K562 (cell line): Measurements from ENCODE around the gene LILRB3. TPM values are rescaled to one million over a fixed set of nuclear protein-coding genes. Genes with fewer than 3 reads are reported as not detected.

Experiments used
- HNRNPLL ChIP-seq: fragments of 200-400 bp; formaldehyde crosslinking; IDR thresholded peaks from 2 replicates; pipeline ENCODE4 v1.6.1; 2017; ENCODE audit warnings: low read length, low read depth, mild to moderate bottlenecking; ENCODE audit not compliant: poor library complexity, severe bottlenecking
- L3MBTL2 ChIP-seq: fragments of 450-650 bp; IDR thresholded peaks from 2 replicates; pipeline ENCODE4 v1.6.1; 2016; ENCODE audit warnings: mild to moderate bottlenecking, moderate library complexity
- MTA3 ChIP-seq: fragments of 450-650 bp; formaldehyde crosslinking; IDR thresholded peaks from 2 replicates; pipeline ENCODE4 v1.6.1; 2017; ENCODE audit warnings: mild to moderate bottlenecking, borderline replicate concordance
- NR2C2 ChIP-seq, 2 experiments: fragments of 200-800 bp in 1 of 2; sonication (Bioruptor generic) in 1 of 2; sonication (generic) in 1 of 2; formaldehyde crosslinking in 1 of 2; IDR thresholded peaks; 2 replicates each; pipeline versions ENCODE4 v1.6.1 to v1.8.0; 2016 to 2022; ENCODE audit warnings: mild to moderate bottlenecking in 1 of 2, missing compliant biosample characterization in 1 of 2, missing genetic modification characterization in 1 of 2, missing genetic modification reagents in 1 of 2
- PHTF2 ChIP-seq: fragments of 250-450 bp; sonication (Bioruptor Pico); IDR thresholded peaks from 2 replicates; pipeline ENCODE4 v1.5.0; 2021; ENCODE audit warnings: mild to moderate bottlenecking
- RNF2 ChIP-seq: sonication (generic); IDR thresholded peaks from 2 replicates; pipeline ENCODE4 v1.6.1; 2016
- ZNF444 ChIP-seq: fragments of 250-450 bp; sonication (Bioruptor Pico); IDR thresholded peaks from 2 replicates; pipeline ENCODE4 v1.4.0; 2020; ENCODE audit warnings: mild to moderate bottlenecking, moderate library complexity
- polyA plus RNA-seq, 8 experiments: library from polyadenylated mRNA; depleted of rRNA in 4 of 8; stranded (reverse) in 5 of 8; unstranded in 3 of 8; fragments of >200 nt; fragmentation: Nextera tagmentation in 2 of 8; fragmentation: Illumina TruSeq in 1 of 8; extraction: Ambion mirVana in 2 of 8; extraction: Trizol in 1 of 8; gene quantifications; 2 replicates each; pipeline versions ENCODE4 v1.2.1 to v1.2.3, GENCODE V29; 2011 to 2014; ENCODE audit warnings: inconsistent platforms in 1 of 8, missing spikeins in 1 of 8
- total RNA-seq, 7 experiments: library from RNA; depleted of rRNA in 6 of 7; stranded (reverse); fragments of >200 nt in 6 of 7; fragmentation: Illumina TruSeq in 2 of 7; extraction: Trizol in 2 of 7; gene quantifications; 2 replicates each; pipeline versions ENCODE4 v1.2.1 to v1.2.3, GENCODE V29; 2011 to 2021; ENCODE audit warnings: low replicate concordance in 1 of 7
- TF ChIP-seq, protein P1 (sequence below): IDR thresholded peaks from 2 replicates; pipeline ENCODE4 v1.6.1; 2014; ENCODE audit warnings: antibody characterized with exemption
- TF ChIP-seq, protein P2 (sequence below): fragments of 450-650 bp; conservative IDR thresholded peaks from 2 replicates; pipeline ENCODE4 v1.6.1; 2016; ENCODE audit warnings: missing genetic modification characterization, low read depth, mild to moderate bottlenecking, missing compliant biosample characterization, moderate library complexity
- TF ChIP-seq, protein P3 (sequence below): fragments of 450-650 bp; IDR thresholded peaks from 2 replicates; pipeline ENCODE4 v1.6.1; 2014; ENCODE audit warnings: low read depth, mild to moderate bottlenecking, moderate library complexity, borderline replicate concordance
- TF ChIP-seq, protein P4 (sequence below): fragments of 450-650 bp; formaldehyde crosslinking; IDR thresholded peaks from 2 replicates; pipeline ENCODE4 v1.4.0; 2022; ENCODE audit warnings: missing genetic modification characterization
- TF ChIP-seq, protein P5 (sequence below): sonication (generic); IDR thresholded peaks from 2 replicates; pipeline ENCODE4 v1.6.1; 2016
- TF ChIP-seq, protein P6 (sequence below): fragments of 250-450 bp; sonication (Bioruptor Pico); IDR thresholded peaks from 2 replicates; pipeline ENCODE4 v1.8.0; 2021; ENCODE audit warnings: moderate library complexity, mild to moderate bottlenecking, inconsistent platforms
- TF ChIP-seq, protein P7 (sequence below): fragments of 250-450 bp; sonication (Bioruptor Pico); IDR thresholded peaks from 2 replicates; pipeline ENCODE4 v1.4.0; 2020; ENCODE audit warnings: mild to moderate bottlenecking, moderate library complexity

LILRB3 gene
- total and polyA plus RNA-seq, 9 of the 15 experiments (the other 6 are each of a cell fraction or from before 2014, with no cell fraction given): 0.01 to 0.09 TPM; not detected in 7

DNA sequence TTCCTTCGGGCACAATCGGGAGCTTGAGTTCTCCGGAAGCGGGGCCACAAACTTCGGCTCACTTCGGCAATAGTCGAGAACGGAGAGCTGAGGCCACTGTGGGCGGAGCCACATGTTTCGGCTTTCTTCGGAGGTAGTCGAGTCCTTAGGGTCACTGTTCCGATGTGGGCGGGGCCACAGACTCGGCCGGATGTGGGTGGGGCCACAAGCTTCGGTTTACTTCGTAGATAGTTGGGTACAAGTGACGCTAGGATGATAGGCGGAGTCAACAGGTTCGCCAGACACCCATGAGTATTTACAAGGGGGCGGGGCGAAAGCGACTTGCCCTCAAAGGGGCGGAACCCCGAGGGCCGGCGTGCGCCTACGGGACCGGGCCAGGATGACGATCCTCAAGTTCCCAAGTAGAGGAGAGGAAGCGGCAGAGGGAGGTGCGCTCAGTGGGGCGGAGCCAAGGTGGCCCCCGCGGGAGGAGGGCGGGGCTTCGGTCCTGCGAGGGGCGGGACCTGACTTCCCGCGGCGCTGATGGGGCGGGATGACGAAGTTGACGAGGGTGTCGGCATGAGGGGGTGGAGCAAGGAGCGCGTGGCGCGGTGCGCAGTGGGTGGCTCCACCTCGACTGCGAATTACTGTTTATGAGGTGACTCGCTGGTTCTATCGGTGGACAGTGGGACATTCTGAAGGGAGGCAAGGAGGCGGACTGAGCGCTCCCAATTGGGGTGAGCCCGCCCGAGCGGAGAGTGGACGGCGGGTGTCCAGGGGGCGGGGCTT, 32.9 kb downstream of the LILRB3 start (continued):
- TF ChIP-seq, protein P1, sequence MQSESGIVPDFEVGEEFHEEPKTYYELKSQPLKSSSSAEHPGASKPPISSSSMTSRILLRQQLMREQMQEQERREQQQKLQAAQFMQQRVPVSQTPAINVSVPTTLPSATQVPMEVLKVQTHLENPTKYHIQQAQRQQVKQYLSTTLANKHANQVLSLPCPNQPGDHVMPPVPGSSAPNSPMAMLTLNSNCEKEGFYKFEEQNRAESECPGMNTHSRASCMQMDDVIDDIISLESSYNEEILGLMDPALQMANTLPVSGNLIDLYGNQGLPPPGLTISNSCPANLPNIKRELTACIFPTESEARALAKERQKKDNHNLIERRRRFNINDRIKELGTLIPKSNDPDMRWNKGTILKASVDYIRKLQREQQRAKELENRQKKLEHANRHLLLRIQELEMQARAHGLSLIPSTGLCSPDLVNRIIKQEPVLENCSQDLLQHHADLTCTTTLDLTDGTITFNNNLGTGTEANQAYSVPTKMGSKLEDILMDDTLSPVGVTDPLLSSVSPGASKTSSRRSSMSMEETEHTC: no peak
- TF ChIP-seq, protein P2, sequence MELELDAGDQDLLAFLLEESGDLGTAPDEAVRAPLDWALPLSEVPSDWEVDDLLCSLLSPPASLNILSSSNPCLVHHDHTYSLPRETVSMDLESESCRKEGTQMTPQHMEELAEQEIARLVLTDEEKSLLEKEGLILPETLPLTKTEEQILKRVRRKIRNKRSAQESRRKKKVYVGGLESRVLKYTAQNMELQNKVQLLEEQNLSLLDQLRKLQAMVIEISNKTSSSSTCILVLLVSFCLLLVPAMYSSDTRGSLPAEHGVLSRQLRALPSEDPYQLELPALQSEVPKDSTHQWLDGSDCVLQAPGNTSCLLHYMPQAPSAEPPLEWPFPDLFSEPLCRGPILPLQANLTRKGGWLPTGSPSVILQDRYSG (tag): no peak
- TF ChIP-seq MTA3 (peak; percentile 78; the same call in 1 of the 2 replicates), RNF2 (no peak), ZNF444 (CRISPR knock-in tag) (no peak), HNRNPLL (peak; percentile 83), L3MBTL2 (peak; percentile 90), NR2C2 (CRISPR knock-in tag; IDR thresholded peaks at IDR 0.05) (no peak), NR2C2 (tag; IDR thresholded peaks at IDR 0.05) (peak; percentile 40; the same call in 1 of the 2 replicates), PHTF2 (CRISPR knock-in tag) (no peak)
- TF ChIP-seq, protein P3, sequence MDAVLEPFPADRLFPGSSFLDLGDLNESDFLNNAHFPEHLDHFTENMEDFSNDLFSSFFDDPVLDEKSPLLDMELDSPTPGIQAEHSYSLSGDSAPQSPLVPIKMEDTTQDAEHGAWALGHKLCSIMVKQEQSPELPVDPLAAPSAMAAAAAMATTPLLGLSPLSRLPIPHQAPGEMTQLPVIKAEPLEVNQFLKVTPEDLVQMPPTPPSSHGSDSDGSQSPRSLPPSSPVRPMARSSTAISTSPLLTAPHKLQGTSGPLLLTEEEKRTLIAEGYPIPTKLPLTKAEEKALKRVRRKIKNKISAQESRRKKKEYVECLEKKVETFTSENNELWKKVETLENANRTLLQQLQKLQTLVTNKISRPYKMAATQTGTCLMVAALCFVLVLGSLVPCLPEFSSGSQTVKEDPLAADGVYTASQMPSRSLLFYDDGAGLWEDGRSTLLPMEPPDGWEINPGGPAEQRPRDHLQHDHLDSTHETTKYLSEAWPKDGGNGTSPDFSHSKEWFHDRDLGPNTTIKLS: peak; percentile 43; the same call in 1 of the 2 replicates
- TF ChIP-seq, protein P4, sequence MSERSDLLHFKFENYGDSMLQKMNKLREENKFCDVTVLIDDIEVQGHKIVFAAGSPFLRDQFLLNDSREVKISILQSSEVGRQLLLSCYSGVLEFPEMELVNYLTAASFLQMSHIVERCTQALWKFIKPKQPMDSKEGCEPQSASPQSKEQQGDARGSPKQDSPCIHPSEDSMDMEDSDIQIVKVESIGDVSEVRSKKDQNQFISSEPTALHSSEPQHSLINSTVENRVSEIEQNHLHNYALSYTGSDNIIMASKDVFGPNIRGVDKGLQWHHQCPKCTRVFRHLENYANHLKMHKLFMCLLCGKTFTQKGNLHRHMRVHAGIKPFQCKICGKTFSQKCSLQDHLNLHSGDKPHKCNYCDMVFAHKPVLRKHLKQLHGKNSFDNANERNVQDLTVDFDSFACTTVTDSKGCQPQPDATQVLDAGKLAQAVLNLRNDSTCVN: no peak
- TF ChIP-seq, protein P5, sequence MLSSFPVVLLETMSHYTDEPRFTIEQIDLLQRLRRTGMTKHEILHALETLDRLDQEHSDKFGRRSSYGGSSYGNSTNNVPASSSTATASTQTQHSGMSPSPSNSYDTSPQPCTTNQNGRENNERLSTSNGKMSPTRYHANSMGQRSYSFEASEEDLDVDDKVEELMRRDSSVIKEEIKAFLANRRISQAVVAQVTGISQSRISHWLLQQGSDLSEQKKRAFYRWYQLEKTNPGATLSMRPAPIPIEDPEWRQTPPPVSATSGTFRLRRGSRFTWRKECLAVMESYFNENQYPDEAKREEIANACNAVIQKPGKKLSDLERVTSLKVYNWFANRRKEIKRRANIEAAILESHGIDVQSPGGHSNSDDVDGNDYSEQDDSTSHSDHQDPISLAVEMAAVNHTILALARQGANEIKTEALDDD: no peak
- TF ChIP-seq, protein P6, sequence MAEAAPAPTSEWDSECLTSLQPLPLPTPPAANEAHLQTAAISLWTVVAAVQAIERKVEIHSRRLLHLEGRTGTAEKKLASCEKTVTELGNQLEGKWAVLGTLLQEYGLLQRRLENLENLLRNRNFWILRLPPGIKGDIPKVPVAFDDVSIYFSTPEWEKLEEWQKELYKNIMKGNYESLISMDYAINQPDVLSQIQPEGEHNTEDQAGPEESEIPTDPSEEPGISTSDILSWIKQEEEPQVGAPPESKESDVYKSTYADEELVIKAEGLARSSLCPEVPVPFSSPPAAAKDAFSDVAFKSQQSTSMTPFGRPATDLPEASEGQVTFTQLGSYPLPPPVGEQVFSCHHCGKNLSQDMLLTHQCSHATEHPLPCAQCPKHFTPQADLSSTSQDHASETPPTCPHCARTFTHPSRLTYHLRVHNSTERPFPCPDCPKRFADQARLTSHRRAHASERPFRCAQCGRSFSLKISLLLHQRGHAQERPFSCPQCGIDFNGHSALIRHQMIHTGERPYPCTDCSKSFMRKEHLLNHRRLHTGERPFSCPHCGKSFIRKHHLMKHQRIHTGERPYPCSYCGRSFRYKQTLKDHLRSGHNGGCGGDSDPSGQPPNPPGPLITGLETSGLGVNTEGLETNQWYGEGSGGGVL (CRISPR knock-in tag): no peak
- TF ChIP-seq, protein P7, sequence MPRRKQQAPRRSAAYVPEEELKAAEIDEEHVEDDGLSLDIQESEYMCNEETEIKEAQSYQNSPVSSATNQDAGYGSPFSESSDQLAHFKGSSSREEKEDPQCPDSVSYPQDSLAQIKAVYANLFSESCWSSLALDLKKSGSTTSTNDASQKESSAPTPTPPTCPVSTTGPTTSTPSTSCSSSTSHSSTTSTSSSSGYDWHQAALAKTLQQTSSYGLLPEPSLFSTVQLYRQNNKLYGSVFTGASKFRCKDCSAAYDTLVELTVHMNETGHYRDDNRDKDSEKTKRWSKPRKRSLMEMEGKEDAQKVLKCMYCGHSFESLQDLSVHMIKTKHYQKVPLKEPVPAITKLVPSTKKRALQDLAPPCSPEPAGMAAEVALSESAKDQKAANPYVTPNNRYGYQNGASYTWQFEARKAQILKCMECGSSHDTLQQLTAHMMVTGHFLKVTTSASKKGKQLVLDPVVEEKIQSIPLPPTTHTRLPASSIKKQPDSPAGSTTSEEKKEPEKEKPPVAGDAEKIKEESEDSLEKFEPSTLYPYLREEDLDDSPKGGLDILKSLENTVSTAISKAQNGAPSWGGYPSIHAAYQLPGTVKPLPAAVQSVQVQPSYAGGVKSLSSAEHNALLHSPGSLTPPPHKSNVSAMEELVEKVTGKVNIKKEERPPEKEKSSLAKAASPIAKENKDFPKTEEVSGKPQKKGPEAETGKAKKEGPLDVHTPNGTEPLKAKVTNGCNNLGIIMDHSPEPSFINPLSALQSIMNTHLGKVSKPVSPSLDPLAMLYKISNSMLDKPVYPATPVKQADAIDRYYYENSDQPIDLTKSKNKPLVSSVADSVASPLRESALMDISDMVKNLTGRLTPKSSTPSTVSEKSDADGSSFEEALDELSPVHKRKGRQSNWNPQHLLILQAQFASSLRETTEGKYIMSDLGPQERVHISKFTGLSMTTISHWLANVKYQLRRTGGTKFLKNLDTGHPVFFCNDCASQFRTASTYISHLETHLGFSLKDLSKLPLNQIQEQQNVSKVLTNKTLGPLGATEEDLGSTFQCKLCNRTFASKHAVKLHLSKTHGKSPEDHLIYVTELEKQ (CRISPR knock-in tag): no peak
